K562 treated with DMSO at 1 percent for 24 hours (cell line): Measurements from ENCODE around the gene MED31. TPM values are rescaled to one million over a fixed set of nuclear protein-coding genes. Genes with fewer than 3 reads are reported as not detected.

ENCODE experiments used
- total RNA-seq: library from RNA; unstranded; fragments of 300-600 nt; gene quantifications from 2 replicates; pipeline ENCODE4 v1.2.3, GENCODE V29; 2022; ENCODE audit warnings: low read depth; ENCODE audit not compliant: insufficient read depth

The MED31 gene
- total RNA-seq, result 4.2 and 5.3 TPM in 2 replicates

DNA sequence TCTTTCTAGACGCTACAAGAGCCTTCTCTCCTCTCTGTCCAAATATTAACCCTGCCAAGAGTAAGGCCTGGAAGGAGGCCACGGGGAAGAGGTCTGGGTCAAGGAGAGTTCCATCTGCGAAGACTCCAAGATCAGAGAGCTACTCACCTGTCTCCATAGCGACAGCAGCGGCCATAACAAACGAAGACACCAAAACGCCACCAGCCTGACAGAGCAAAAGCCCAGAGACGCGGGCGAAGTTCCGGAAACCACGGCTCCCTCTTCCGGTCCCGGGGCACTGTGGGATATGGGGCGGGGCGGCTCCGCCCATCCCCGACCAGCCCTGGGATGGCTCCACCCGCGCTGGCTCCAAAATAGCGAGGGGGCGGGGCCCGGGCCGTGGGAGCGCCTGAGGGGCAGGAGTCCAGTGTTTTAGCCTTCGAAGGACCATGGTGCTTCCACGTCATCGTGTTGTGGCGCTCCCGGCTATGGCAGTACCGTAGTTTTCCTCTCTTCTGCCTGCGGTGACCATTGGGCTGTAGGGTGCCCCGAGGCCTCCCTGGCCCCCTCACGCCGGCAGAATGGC lies at the start of gene MED31, which contains the start of gene C17orf100:
Gene MED31, minus strand, starts transcription at position 252 of the 565 bp plus-strand sequence. Its CDS starts 77 bp downstream, at position 175.
Gene C17orf100, plus strand, starts transcription at position 409 of the 565 bp plus-strand sequence. Its CDS starts 152 bp downstream, at position 561.

DNA sequence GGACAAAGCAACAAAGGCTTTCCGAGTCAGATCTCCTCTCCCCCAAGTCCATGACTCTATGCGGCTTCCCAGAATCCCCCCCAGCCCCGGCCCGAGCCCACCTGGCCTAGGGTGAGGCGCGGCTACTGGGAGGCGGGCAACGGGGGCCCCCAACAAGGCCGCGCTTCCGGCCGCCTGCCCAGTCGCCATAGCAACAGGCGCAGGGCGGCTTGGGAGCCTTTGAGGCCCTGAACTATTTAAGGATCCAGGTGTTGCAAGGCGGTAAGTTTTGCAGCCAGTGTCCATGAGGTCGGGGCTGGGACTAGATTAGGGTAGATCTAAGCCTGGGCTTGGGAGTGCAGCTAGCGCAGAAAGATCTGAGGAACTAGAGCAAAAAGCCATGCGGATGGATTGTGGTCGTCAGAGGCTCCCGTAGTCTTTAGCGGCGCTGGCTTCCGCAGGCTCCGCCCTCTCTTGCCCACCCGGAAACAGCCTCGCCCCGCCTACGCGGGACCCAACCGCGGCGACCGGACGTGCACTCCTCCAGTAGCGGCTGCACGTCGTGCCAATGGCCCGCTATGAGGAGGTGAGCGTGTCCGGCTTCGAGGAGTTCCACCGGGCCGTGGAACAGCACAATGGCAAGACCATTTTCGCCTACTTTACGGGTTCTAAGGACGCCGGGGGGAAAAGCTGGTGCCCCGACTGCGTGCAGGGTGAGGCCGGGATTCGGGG lies 10.7 kb downstream of the MED31 start, which contains the start of the genes KIAA0753 and TXNDC17:
Gene KIAA0753, minus strand, starts transcription at position 176 of the 711 bp plus-strand sequence. CDS start 5,608 bp downstream, outside the sequence.
Gene TXNDC17, plus strand, starts transcription at position 525 of the 711 bp plus-strand sequence. Its CDS starts 23 bp downstream, at position 548.

Other genes with a start within 250 kb of the MED31 start
- not detected in 2 replicates for gene AIPL1, start 216.5 kb downstream of the MED31 start, total RNA-seq
- 16.9 and 19.5 TPM in 2 replicates for gene PIMREG, start 207.2 kb downstream of the MED31 start, total RNA-seq
- 0.23 and 0.39 TPM in 2 replicates for gene PITPNM3, start 95.0 kb downstream of the MED31 start, total RNA-seq
- 3.9 TPM in 2 replicates for gene KIAA0753, start 10.9 kb downstream of the MED31 start, total RNA-seq
- 110 and 145 TPM in 2 replicates for gene TXNDC17, start 10.5 kb downstream of the MED31 start, total RNA-seq
- 2.3 and 3.4 TPM in 2 replicates for gene C17orf100, start 157 bp upstream of the MED31 start, total RNA-seq
- not detected in 2 replicates for gene SLC13A5, start 61.8 kb upstream of the MED31 start, total RNA-seq
- gene XAF1, start 104.4 kb upstream of the MED31 start, total RNA-seq, result 0.32 and 0.78 TPM in 2 replicates
- not detected in 2 replicates for gene FBXO39, start 124.6 kb upstream of the MED31 start, total RNA-seq
- not detected in 2 replicates for gene TEKT1, start 180.1 kb upstream of the MED31 start, total RNA-seq